GM19193 (cell line): Measurements from ENCODE around the gene ANAPC1.

Experiments
- POLR2A ChIP-seq: IDR thresholded peaks from 4 replicates; pipeline ENCODE4 v1.6.1; 2011; ENCODE audit not compliant: insufficient read depth, insufficient read length; ENCODE audit errors: extremely low read depth

ANAPC1 gene

DNA sequence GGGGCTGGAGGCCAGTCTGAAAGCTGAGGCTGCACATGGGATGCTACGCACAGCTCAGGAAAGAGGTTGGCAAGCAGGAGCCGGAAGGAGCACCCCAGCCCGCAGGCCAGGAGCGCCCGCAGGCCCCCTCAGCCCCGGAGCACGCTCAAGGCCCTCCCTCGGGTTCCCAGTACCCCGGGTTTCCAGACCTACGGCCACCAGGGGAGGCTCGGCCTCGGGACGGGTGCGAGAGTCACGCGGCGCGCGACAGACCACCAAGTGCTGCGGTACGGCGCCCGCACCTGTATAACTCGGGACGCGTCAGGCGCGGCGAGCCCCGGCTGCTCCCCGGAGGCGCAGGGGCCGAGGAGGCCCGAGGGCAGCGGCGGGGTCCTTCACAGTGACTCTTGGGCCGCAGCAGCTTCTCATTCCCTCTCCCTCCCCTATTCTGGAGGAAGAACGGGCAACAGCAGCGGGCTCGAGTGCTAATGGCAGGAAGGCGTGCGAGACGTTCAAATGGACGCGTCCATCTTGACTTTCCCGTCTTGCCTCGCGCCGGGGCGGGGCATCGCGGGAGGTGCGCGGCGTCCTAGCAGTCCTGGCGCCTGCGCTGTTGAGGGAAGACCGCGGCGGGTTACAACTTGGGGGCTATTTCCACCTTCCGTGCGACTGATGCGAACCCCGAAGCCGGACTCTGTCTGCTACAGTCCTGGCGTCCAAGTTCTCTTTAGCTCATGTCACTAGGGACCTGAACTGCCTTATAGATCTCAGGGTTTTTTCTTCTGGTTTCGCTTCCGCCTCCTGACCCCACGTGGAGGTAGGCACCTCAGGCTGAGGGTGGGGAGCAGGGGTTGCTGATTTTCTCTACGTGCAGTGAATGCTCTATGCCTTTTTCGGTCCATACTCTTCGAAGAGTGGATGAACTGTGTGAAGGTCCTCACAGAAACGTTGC is at the start of gene ANAPC1:
Gene ANAPC1, minus strand, starts transcription at position 533 of the 931 bp plus-strand sequence. CDS start 3,368 bp downstream, outside the sequence.
- TF ChIP-seq POLR2A = peak; percentile 92

DNA sequence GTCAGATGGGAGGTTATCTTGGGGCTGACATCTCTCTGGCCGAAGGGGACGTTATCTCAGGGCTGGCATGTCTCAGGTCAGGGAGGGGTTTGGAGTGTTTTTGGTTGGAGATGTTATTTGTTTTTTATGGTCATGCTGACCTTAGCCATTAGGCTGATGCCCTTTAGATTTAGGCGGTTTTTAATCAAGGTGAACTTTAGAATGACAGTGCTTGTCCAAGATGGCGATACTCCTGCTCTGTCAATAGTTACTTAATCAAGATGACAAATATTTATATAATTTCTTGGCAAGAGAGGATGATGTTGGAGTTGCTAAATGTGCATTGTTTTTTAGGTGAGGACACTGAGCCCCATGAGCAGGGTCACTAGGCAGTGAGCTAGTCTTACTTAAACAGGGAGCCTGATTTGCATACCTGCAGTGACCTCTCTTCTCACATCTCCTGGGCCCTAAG is 48.9 kb upstream of the ANAPC1 start:
- TF ChIP-seq POLR2A = no peak

GRCh38 chr2:111930875-111931274 is 46.9 kb upstream of the ANAPC1 start:
- no peak for TF ChIP-seq POLR2A

DNA sequence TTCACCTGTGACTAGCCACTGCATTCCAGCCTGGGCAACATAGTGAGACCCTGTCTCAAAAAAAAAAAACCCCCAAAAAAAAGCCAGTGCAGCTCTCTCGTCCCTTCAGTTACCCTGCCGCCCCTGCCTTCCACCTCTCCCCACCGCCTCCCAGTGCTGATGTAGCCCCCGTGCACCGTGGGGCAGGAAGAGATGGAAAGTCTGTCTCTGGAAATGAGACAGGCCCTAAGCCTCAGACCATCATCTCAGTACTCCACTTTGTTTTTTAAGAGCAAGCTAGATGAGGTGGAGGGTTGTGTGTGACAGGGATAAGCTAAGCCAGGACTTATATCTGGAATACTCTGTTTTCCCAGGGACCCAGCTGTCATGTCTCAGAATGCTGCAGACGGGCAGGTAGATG is 46.4 kb upstream of the ANAPC1 start:
- no peak for TF ChIP-seq POLR2A

DNA sequence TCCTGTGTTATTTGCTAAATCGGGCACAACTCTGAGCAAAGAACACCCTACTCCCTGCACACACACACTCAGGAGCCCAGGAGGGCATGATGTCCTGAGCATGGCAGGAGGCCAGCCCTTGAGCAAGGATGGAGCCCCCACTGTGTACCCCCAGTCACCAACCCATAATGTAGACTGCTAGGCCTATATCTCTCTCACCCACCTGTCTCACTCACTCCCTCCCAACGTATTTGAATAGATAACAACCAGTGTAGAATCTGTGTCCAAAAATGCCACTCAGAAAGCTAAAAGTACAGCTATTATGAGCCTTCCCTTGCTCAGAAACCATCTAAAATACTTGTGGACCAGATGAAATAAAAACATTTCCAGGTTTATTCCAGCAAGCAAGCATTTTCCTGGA is 43.7 kb upstream of the ANAPC1 start:
- no peak for TF ChIP-seq POLR2A

- TF ChIP-seq POLR2A = no peak
These were observed 40.7 kb upstream of the ANAPC1 start for GRCh38 chr2:111924617-111925107.

GRCh38 chr2:111923276-111923804 is 39.3 kb upstream of the ANAPC1 start:
- TF ChIP-seq POLR2A = no peak

DNA sequence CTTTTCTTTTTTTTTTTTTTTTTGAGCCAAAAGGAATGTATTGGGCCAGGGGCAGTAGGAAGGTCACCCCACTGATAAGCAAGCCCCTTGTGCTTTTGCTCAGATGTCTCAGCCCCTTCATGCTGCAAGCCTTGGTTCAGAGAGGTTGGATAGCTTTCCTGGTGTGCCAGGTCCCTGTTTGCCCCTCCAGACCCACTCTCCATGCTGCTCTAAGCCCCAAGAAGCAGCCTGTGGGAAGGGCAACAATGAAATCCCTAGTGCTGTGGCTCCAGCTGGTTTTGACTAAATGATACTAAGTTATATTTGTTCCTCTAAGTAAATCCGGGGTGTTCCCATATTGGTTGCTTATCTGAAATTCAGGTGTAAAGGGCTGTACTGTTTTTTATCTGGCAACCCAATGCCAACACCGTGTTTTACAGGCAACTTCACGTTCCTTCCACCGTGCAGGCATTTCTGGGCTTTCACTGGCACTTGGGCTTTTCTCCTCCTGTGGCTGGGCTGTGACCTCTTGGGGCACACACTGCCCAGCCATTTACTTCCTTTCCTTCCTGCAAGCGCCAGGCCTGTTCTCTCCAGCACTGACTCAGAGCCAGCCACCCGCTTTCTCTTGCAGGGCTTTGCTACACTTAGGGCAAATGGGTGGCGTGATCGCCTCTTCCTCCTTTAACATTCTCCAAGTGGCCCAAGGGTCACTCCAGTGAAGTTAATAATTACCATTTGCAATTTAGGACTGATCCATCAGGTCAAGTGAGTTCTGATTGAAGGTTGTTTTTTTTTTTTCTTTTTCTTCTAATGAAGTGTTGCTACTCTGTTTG is 36.0 kb upstream of the ANAPC1 start:
- no peak for TF ChIP-seq POLR2A

GRCh38 chr2:111919365-111919764 is 35.4 kb upstream of the ANAPC1 start:
- no peak for TF ChIP-seq POLR2A

DNA sequence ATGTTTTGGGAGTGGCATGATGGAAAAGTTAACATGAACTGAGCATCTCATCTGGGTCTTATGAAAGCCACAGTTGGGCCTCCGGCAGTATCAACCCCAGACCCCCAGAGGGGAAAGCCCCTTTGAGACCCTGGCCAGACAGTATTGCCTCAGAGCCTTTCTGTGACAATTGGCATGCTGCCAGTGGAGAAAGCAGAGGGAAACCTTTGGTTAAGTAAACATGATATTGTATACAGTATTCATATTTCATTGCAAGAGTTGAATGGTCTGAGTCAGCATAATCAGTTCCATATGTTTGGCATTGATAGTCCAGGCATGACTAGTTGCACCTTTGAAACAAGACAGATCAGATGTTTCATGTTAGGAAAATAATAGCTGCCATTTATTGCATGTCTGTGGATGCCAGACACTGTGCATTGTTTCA is 34.4 kb upstream of the ANAPC1 start:
- no peak for TF ChIP-seq POLR2A

DNA sequence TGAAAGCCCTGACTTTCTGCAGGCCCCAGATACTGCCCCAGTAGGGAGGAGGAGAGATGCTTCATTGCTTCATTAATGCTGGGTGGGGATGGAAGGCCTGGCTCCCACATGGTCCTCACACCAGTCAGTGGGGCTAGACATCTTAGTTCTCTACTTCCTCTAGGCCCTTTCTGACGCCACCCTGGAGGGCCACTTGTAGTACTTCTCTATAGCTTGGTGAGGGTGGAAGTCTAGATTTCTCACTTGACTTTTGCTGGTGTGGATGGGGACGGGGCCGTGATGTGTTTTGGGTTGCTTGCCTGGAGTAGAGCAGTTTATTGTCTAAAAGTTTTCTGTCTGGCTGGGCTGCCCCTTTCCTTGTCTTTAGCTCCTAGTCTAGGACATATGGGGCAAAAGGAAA is 33.1 kb upstream of the ANAPC1 start:
- TF ChIP-seq POLR2A = no peak

GRCh38 chr2:111912547-111912946 is 28.6 kb upstream of the ANAPC1 start:
- no peak for TF ChIP-seq POLR2A

DNA sequence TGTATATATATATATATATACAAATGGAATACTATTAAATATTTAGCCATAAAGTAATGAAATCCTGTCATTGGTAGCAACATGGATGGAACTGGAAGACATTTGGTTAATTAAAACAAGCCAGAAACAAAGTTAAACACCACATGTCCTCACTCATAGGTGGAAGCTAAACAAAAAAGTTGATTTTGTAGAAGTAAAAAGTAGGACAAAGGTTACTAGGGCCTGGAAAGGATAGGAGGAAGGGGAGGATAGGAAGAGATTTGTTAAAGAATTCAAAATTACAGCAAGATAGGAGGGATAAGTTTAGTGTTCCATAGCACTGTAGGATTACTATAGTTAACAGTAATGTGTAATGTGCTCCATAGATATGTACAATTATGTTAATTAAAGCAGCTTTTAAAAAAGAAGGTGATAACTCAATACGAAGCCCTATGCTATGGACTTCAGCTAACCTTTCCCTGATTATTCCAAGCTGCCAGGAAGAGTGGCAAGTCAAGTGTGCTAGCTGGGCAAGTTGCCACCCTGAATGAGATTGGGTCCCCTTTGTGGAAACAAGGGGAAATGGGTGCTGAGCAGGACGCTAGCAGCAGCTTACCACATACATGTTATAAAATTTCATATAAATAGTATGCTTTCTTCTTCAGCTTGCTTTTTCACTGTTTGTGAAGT is 26.8 kb upstream of the ANAPC1 start:
- TF ChIP-seq POLR2A = no peak

- TF ChIP-seq POLR2A = no peak
These were observed 25.1 kb upstream of the ANAPC1 start for GRCh38 chr2:111909079-111909478.

DNA sequence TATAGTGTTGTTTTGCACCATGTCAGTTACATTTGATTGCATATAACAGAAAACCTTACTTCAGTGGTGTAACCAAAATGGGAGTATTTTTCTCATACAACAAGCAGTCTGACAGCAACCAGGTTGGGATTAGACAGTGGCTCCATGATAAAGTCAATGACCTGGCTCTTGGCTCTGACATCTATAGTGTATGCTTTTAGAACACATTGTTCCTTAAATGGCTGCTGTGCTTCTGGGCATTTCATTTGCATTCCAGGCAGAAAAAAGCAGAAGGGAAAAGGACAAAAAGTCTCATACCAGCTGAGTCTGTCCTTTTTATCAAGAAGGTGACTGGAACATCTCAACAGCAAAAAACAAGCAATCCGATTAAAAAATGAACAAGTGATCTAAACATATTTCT is 24.6 kb upstream of the ANAPC1 start:
- no peak for TF ChIP-seq POLR2A

GRCh38 chr2:111905990-111906735 is 22.2 kb upstream of the ANAPC1 start:
- TF ChIP-seq POLR2A = no peak
